DMS114 treated with DMSO at 0.1 percent for 48 hours (cell line): ENCODE data around the gene SLC38A2.
"Not testable (repeated sequence)": the region's sequence is repeated elsewhere in the genome, so short reads cannot be mapped to it uniquely, and the experiment has no call there.

Source experiments
- DNase-seq: peaks from one replicate; lab custom pipeline; 2025; ENCODE audit not compliant: unreplicated experiment; lab: John Stamatoyannopoulos, UW

SLC38A2 gene

GRCh38 chr12:46332260-46332659 is 40.3 kb downstream of the SLC38A2 start:
- DNase-seq, result no peak

- DNase-seq, result not testable (repeated sequence)
Observed at GRCh38 chr12:46325075-46325474, 47.5 kb downstream of the SLC38A2 start.

GRCh38 chr12:46320731-46321130 is 51.8 kb downstream of the SLC38A2 start:
- no peak for DNase-seq

GRCh38 chr12:46318037-46318436 is 54.5 kb downstream of the SLC38A2 start:
- DNase-seq, result no peak
